Breast epithelium (tissue), 4 donors: Measurements from ENCODE around the gene PARP2. TPM values are rescaled to one million over a fixed set of nuclear protein-coding genes. Genes with fewer than 3 reads are reported as not detected.

Source experiments
- DNase-seq, 2 donors: peaks; one replicate each; pipeline ENCODE4 v3.0.0-alpha.2; 2019; ENCODE audit warnings: low spot score in 2 of 2
- H3K27ac ChIP-seq, 2 donors: fragments of 200-600 bp; sonication (generic) in 1 of 2; one replicate each; pipeline ENCODE4 v1.5.1; 2016 to 2019; ENCODE audit warnings: mild to moderate bottlenecking in 1 of 2
- H3K27me3 ChIP-seq, 2 donors: fragments of 200-600 bp; sonication (generic) in 1 of 2; one replicate each; pipeline versions ENCODE4 v1.5.1 to v1.6.0; 2017 to 2019; ENCODE audit warnings: control low read depth in 1 of 2, mild to moderate bottlenecking in 1 of 2
- H3K36me3 ChIP-seq: fragments of 200-600 bp; one replicate; pipeline ENCODE4 v1.5.1; 2019
- H3K4me1 ChIP-seq, 2 donors: fragments of 200-600 bp; sonication (generic); one replicate each; pipeline ENCODE4 v1.5.1; 2016 to 2019; ENCODE audit warnings: control low read depth in 1 of 2
- H3K4me3 ChIP-seq, 3 donors: fragments of 200-600 bp; sonication (generic); 1 replicate in 2 of 3; 2 replicates in 1 of 3; pipeline ENCODE4 v1.5.1; 2016 to 2019; ENCODE audit warnings: mild to moderate bottlenecking in 3 of 3, moderate library complexity in 2 of 3
- H3K9me3 ChIP-seq, 2 donors: fragments of 200-600 bp; sonication (generic) in 1 of 2; one replicate each; pipeline ENCODE4 v1.5.1; 2016 to 2019; ENCODE audit warnings: control low read depth in 1 of 2
- POLR2A ChIP-seq: fragments of 450-650 bp; IDR thresholded peaks from one replicate; pipeline ENCODE4 v1.6.1; 2016; ENCODE audit warnings: antibody characterized with exemption, mild to moderate bottlenecking, moderate library complexity
- POLR2AphosphoS5 ChIP-seq, 3 donors: sonication (generic); formaldehyde crosslinking; IDR thresholded peaks; one replicate each; pipeline ENCODE4 v1.6.1; 2017; ENCODE audit warnings: antibody characterized with exemption in 3 of 3
- intact Hi-C: fragments of 100-400 bp; cut with DNase I; formaldehyde crosslinking; loops from one replicate; pipeline ENCODE4 v1.15.1; 2023; ENCODE audit warnings: low total_unique reads
- total RNA-seq, 3 donors: library from RNA; depleted of rRNA; stranded (reverse); fragments of >200 nt; gene quantifications; one replicate each; pipeline ENCODE4 v1.1.0, GENCODE V29; 2016
- TF ChIP-seq, protein P1 (sequence below), 3 donors: fragments of 450-650 bp; IDR thresholded peaks; one replicate each; pipeline ENCODE4 v1.5.1; 2016 to 2017; ENCODE audit warnings: antibody characterized with exemption in 3 of 3, mild to moderate bottlenecking in 3 of 3, moderate library complexity in 3 of 3

The PARP2 gene
- total RNA-seq, 3 donors from 2014 or later = 14.7 to 20.0 (median 17.9) TPM

DNA sequence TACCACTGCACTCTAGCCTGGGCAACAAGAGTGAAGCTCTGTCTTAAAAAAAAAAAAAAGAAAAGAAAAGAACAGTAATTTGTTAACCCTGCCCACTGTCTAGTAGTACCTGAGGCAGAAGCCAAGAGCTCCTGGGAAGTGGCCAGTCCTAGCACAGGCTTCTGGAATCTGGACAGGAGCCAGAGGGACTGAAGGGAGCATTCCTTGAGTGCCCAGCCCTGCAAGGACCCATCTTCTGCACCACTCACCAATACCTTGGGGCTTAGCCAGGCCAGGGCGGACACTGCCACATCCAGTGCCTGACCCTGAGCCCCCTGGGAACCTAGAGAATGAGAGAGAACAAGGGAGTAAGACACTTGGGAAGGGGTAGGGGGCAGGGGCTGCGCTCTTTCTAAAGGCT is 33.7 kb downstream of the PARP2 start:
- H3K27ac ChIP-seq = no peak overlapping the region
- intact Hi-C loops = no loop called here
- no peaks in the 10 kb centered on the region for H3K9me3 ChIP-seq
- H3K4me1 ChIP-seq = no peaks in the 10 kb centered on the region
- H3K36me3 ChIP-seq = peaks cover 37% of the 10 kb centered on the region
- H3K4me3 ChIP-seq = no peak overlapping the region
- TF ChIP-seq POLR2AphosphoS5 (IDR thresholded peaks at IDR 0.05) (no peak), POLR2A (no peak)
- TF ChIP-seq, protein P1, sequence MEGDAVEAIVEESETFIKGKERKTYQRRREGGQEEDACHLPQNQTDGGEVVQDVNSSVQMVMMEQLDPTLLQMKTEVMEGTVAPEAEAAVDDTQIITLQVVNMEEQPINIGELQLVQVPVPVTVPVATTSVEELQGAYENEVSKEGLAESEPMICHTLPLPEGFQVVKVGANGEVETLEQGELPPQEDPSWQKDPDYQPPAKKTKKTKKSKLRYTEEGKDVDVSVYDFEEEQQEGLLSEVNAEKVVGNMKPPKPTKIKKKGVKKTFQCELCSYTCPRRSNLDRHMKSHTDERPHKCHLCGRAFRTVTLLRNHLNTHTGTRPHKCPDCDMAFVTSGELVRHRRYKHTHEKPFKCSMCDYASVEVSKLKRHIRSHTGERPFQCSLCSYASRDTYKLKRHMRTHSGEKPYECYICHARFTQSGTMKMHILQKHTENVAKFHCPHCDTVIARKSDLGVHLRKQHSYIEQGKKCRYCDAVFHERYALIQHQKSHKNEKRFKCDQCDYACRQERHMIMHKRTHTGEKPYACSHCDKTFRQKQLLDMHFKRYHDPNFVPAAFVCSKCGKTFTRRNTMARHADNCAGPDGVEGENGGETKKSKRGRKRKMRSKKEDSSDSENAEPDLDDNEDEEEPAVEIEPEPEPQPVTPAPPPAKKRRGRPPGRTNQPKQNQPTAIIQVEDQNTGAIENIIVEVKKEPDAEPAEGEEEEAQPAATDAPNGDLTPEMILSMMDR (IDR thresholded peaks at IDR 0.05) = no peak
- H3K27me3 ChIP-seq = no peaks in the 10 kb centered on the region
- DNase-seq = no peak

- Histone ChIP-seq H3K4me1 (no peaks in the 10 kb centered on the region), H3K36me3 (peaks cover 52% of the 10 kb centered on the region), H3K9me3 (no peaks in the 10 kb centered on the region), H3K27me3 (no peaks in the 10 kb centered on the region), H3K27ac (no peak overlapping the region), H3K4me3 (no peak overlapping the region)
- no peak for DNase-seq
- intact Hi-C loops = no loop called here
- TF ChIP-seq POLR2A = no peak
- no peak for TF ChIP-seq POLR2AphosphoS5 (IDR thresholded peaks at IDR 0.05)
- TF ChIP-seq, protein P1 (IDR thresholded peaks at IDR 0.05) = no peak
Measured at GRCh38 chr14:20379743-20380142, 36.3 kb downstream of the PARP2 start.

DNA sequence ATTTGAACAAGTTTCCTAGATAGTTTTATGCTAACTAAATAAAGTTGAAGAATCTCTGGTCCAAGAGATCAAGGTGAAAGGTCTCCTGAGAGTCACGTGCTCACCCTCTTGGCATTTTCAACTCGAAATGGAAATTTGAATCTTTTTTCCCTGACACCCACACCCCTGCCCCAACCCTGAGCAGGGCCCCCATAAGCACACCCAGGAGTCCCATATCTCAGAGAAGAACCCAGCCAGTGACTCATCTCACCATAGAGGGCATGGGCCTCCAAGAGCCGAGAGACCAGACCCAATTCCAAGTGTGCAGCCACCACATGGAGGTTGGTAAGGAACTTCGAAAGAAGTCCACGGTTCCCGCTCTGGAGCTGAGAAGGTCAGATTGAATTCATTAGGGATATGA is 37.2 kb downstream of the PARP2 start:
- H3K4me3 ChIP-seq = no peak overlapping the region
- H3K36me3 ChIP-seq = peaks cover 56% of the 10 kb centered on the region
- H3K4me1 ChIP-seq = no peaks in the 10 kb centered on the region
- TF ChIP-seq, protein P1 (IDR thresholded peaks at IDR 0.05) = no peak
- no peak for TF ChIP-seq POLR2AphosphoS5 (IDR thresholded peaks at IDR 0.05)
- no peak for TF ChIP-seq POLR2A
- no peaks in the 10 kb centered on the region for H3K27me3 ChIP-seq
- intact Hi-C loops = no loop called here
- no peak overlapping the region for H3K27ac ChIP-seq
- no peak for DNase-seq
- H3K9me3 ChIP-seq = no peaks in the 10 kb centered on the region

- Histone ChIP-seq H3K4me1 (no peaks in the 10 kb centered on the region), H3K27ac (no peak overlapping the region), H3K27me3 (no peaks in the 10 kb centered on the region), H3K36me3 (peaks cover 59% of the 10 kb centered on the region), H3K4me3 (no peak overlapping the region), H3K9me3 (no peaks in the 10 kb centered on the region)
- no peak for DNase-seq
- intact Hi-C loops = no loop called here
- no peak for TF ChIP-seq POLR2A
- TF ChIP-seq, protein P1 (IDR thresholded peaks at IDR 0.05) = no peak
- no peak for TF ChIP-seq POLR2AphosphoS5 (IDR thresholded peaks at IDR 0.05)
Measured at GRCh38 chr14:20381341-20381740, 37.9 kb downstream of the PARP2 start.

DNA sequence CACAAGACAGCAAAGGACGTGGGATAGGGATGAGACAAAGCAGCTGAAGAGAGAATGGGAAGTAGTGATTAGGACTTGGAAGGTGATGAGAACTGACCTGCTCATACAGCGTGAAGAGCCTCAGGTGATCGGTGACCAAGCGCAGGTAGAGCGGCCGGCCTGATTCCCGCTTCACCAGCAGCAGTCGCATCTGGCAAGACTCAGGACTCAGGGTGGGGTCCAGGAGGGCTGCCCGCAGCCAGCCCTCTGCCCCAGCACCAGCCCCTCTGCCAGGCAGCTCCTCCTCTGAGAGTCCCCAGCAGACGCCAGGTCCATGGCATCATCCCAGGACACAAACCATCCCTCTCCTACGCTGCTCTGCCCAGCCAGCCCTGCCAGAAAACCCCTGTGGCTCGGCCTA is 39.1 kb downstream of the PARP2 start:
- H3K4me1 ChIP-seq = no peaks in the 10 kb centered on the region
- H3K4me3 ChIP-seq = no peak overlapping the region
- H3K36me3 ChIP-seq = peaks cover 56% of the 10 kb centered on the region
- H3K27ac ChIP-seq = no peak overlapping the region
- DNase-seq = no peak
- no peaks in the 10 kb centered on the region for H3K27me3 ChIP-seq
- intact Hi-C loops = no loop called here
- TF ChIP-seq, protein P1 (IDR thresholded peaks at IDR 0.05) = no peak
- no peaks in the 10 kb centered on the region for H3K9me3 ChIP-seq
